A549 (cell line): Measurements from ENCODE around the gene TP53TG3D. TPM values are rescaled to one million over a fixed set of nuclear protein-coding genes. Genes with fewer than 3 reads are reported as not detected.
"Not testable (repeated sequence)": the region's sequence is repeated elsewhere in the genome, so short reads cannot be mapped to it uniquely, and the experiment has no call there.

Experiments
- ATAC-seq, 2 experiments: fragments of 200-7000 bp in 1 of 2; fragments of >200 bp in 1 of 2; cut with Nextera tagmentation in 1 of 2; cut with Tn5 transposase in 1 of 2; 3 replicates each; pipeline versions ENCODE4 v1.8.0 to v1.9.1; 2018 to 2020; ENCODE audit warnings: mild to moderate bottlenecking in 1 of 2, moderate library complexity in 1 of 2
- CTCF ChIA-PET: fragments of 300-600 bp; sonication (Branson Sonifier 250); formaldehyde crosslinking; extraction: SDS; loops from one replicate; lab custom pipeline; 2021; ENCODE audit warnings: antibody characterized with exemption, inconsistent platforms; lab: Yijun Ruan, JAX
- POLR2A ChIA-PET: fragments of 350-600 bp; formaldehyde crosslinking; extraction: SDS; loops from one replicate; lab custom pipeline; 2021; ENCODE audit warnings: antibody characterized with exemption, inconsistent platforms; lab: Yijun Ruan, JAX
- DNase-seq, 2 experiments: peaks; one replicate each; pipeline versions ENCODE4 v3.0.0 to v3.0.0-alpha.2; 2011 to 2016; ENCODE audit warnings: low read depth in 1 of 2, low spot score in 1 of 2
- FAIRE-seq: peaks from 2 replicates; lab custom pipeline; 2011; peaks lifted over from hg19 to GRCh38; lab: Jason Lieb, UNC
- H3K27ac ChIP-seq, 2 experiments: fragments of >200 bp; sonication (Bioruptor Twin); formaldehyde crosslinking; 3 replicates each; pipeline ENCODE4 v1.5.1; 2016 to 2017
- H3K4me1 ChIP-seq: fragments of >200 bp; sonication (Bioruptor Twin); formaldehyde crosslinking; 3 replicates; pipeline ENCODE4 v1.6.1; 2016
- H3K4me2 ChIP-seq: fragments of >200 bp; sonication (Bioruptor Twin); formaldehyde crosslinking; 3 replicates; pipeline ENCODE4 v1.6.1; 2016
- H3K4me3 ChIP-seq: fragments of >200 bp; sonication (Bioruptor Twin); formaldehyde crosslinking; 3 replicates; pipeline ENCODE4 v1.5.1; 2016
- H3K9me3 ChIP-seq: fragments of >200 bp; sonication (Bioruptor Twin); formaldehyde crosslinking; 3 replicates; pipeline ENCODE4 v1.6.1; 2016
- WGBS: methylation state at CpG from one replicate; pipeline ENCODE4 v1.1.6; 2017; ENCODE audit errors: missing lambda C conversion rate; 5-methylcytosine and 5-hydroxymethylcytosine counted together
- polyA plus RNA-seq, 4 experiments: library from polyadenylated mRNA; depleted of rRNA in 3 of 4; stranded (reverse); fragments of >200 nt; fragmentation: RNase III in 1 of 4; extraction: RNeasy Plus Mini Kit Qiagen cat#74134 plus additional on column Dnase treatment in 1 of 4; gene quantifications; 2 replicates in 3 of 4; 3 replicates in 1 of 4; pipeline ENCODE4 v1.2.3, GENCODE V29; 2011 to 2017
- small RNA-seq, 6 experiments: library from RNA; depleted of rRNA; stranded (forward); fragments of <200 nt; gene quantifications; one replicate each; pipeline ENCODE3, GENCODE V24; 2012

TP53TG3D gene
- polyA plus RNA-seq, 2 of the 4 experiments (the other 2 are of a cell fraction) = 2.0 to 2.8 TPM

GRCh38 chr16:32289197-32289596 lies 36.1 kb downstream of the TP53TG3D start:
- 44% methylated on average over 5 of the region's 16 CpGs for WGBS
- ATAC-seq, POLR2A ChIA-PET, H3K4me1 ChIP-seq, H3K4me3 ChIP-seq, H3K9me3 ChIP-seq, DNase-seq, CTCF ChIA-PET, FAIRE-seq, H3K4me2 ChIP-seq, H3K27ac ChIP-seq: not testable (repeated sequence)

GRCh38 chr16:32302776-32303175 lies 49.7 kb downstream of the TP53TG3D start:
- H3K4me3 ChIP-seq, POLR2A ChIA-PET, CTCF ChIA-PET, ATAC-seq, H3K9me3 ChIP-seq, H3K27ac ChIP-seq, FAIRE-seq, H3K4me1 ChIP-seq, DNase-seq, H3K4me2 ChIP-seq: not testable (repeated sequence)
- WGBS = no CpG with 5 or more reads among the region's 4 CpGs

Small RNAs within 50 kb of the gene (small RNA-seq; reads per million reads assigned to genes)
- gene AC133485.1 = 0 reads per million in 6 experiments
- 0 reads per million in 6 experiments for gene AC140878.1
